22Rv1 (cell line): Measurements from ENCODE around the gene TTYH1.

Experiments
- CTCF ChIP-seq: fragments of 450-650 bp; IDR thresholded peaks from 2 replicates; pipeline ENCODE4 v1.5.1; 2017; ENCODE audit warnings: mild to moderate bottlenecking
- ZFX ChIP-seq: fragments of 450-650 bp; IDR thresholded peaks from 2 replicates; pipeline ENCODE4 v1.6.1; 2017; ENCODE audit warnings: antibody characterized with exemption, borderline replicate concordance

- TF ChIP-seq CTCF, result no peak
- TF ChIP-seq ZFX, result no peak
These were observed 6.3 kb downstream of the TTYH1 start for GRCh38 chr19:54421521-54421920.
